ENCODE data around the gene PFKFB3.

GRCh38 chr10:6233725-6234277 lies 31.1 kb downstream of the PFKFB3 start:
- no peak for TF ChIP-seq RARB (CRISPR knock-in tag; IDR thresholded peaks at IDR 0.05)
- no peak for TF ChIP-seq PPARA (CRISPR knock-in tag; IDR thresholded peaks at IDR 0.05; ENCODE audit: borderline replicate concordance)
- no peak for TF ChIP-seq ISL1 (CRISPR knock-in tag; IDR thresholded peaks at IDR 0.05)
- no peak for TF ChIP-seq TOX (CRISPR knock-in tag; IDR thresholded peaks at IDR 0.05; ENCODE audit: borderline replicate concordance)

All from SK-N-SH treated with all-trans-retinoic acid at 6 μM for 48 hours (cell line).